ENCODE data around the gene ZNF423. TPM values are rescaled to one million over a fixed set of nuclear protein-coding genes. Genes with fewer than 3 reads are reported as not detected.

The ZNF423 gene
- total RNA-seq, 2 donors from 2014 or later = 12.3 to 29.3 TPM

DNA sequence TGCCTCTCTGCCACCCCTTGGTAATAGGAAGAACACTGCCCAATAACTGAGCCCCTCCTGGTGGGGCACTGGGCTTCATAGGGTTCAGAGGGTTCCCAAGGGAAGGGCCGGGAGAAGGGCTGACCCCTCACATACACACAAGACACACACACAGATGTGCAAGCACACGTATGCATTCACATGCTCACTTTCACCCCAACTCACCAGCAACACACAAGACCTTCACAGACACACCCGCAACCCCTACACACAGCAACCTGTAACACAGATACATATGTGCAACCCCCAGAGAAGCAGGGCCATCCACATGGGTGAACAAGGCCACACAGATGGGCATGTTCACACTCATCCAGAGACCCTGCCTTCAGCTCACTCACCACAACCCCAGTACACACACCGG lies 225.1 kb downstream of the ZNF423 start:
- no peak for DNase-seq (ENCODE audit: low spot score)
- intact Hi-C loops (cut with DNase I) = no loop called here

DNA sequence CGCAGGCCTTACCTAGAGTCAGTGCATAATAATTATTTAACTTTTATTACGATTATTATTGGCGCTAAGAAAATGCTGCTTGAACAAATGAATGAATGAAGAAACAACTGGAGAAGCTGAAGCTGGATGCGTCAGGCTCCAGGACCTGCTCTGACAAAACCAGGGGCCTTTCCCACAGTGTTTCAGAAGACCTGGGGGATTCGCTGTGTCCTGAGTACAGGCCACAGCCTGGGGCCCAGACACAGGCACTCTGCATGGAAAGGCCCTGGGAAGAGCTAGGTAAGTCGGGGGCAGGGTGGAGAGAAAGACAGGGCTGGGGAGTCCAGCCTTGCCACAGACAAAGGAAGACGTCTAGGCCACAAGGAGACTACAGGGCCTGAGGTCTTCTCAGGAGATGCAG lies 226.1 kb downstream of the ZNF423 start:
- intact Hi-C loops (cut with DNase I) = no loop called here
- DNase-seq (ENCODE audit: low spot score) = no peak

- intact Hi-C loops (cut with DNase I) = no loop called here
- DNase-seq (ENCODE audit: low spot score) = no peak
These were observed 227.8 kb downstream of the ZNF423 start for GRCh38 chr16:49628148-49628547.

GRCh38 chr16:49625311-49626065 lies 230.4 kb downstream of the ZNF423 start:
- intact Hi-C loops (cut with DNase I) = no loop called here
- no peak for DNase-seq (ENCODE audit: low spot score)

DNA sequence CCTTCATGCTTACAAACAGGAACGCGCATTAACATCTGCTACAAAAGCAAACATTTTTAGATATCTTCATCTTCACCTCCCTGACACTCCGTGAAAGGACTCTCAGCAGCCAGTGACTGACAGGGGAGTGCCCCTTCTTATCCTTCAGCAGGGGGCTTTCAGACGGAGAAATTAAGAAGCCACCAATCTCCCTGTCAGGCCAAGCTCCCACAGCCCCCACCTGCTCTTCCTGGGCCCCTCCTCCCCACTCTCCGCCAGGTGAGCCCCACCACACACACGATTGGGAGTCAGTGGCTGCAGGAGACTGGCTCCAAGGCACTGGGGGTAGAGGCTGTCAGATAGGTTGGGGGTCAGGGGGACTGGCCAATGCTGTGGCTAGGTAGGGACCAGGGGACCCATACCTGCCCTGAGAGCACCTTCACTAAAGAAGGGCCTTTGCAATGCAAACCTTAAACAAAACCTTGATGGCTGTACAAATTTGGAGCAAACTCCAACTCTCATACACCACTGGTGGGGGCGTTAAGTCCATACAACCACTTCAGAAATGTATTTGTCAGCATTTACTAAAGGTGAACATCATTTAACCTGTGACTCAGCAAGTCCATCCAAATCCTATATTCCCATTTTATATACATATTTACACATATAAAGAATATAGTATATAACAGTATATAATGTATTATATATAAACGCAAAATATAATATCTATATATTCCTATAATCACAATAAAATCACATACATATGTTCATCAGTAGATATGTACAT lies 232.2 kb downstream of the ZNF423 start:
- DNase-seq (ENCODE audit: low spot score) = no peak
- intact Hi-C loops (cut with DNase I) = loop anchor here in 1 of 2 donors (5.0 kb wide), 1 partner anchor 234 kb away; the partner anchor contains the start of gene ZNF423

- no peak for DNase-seq (ENCODE audit: low spot score)
These were observed 233.2 kb downstream of the ZNF423 start for GRCh38 chr16:49622421-49623402.

DNA sequence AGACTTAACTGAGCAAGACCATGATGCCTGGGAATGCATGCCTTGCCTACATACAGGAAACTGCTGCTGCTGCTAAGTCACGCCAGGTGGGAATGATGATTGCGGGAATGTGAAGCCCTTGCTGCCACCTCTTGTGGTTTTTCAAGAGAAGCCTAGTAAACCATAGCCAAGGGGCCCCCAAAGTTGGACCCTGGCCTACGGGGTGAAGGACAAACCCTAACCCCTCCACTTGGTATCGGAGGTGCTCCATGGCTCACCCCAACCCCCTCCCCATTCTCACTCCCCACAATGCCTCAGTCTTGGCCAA lies 233.9 kb downstream of the ZNF423 start:
- no peak for DNase-seq (ENCODE audit: low spot score)
- intact Hi-C loops (cut with DNase I) = loop anchor here in 1 of 2 donors (5.0 kb wide), 1 partner anchor 235 kb away; the partner anchor contains the start of gene ZNF423

More at GRCh38 chr16:49622421-49623402, 233.2 kb downstream of the ZNF423 start:
- intact Hi-C loops (cut with DNase I) = loop anchor here in 1 of 2 donors (5.0 kb wide), 1 partner anchor 235 kb away; the partner anchor contains the start of gene ZNF423

DNA sequence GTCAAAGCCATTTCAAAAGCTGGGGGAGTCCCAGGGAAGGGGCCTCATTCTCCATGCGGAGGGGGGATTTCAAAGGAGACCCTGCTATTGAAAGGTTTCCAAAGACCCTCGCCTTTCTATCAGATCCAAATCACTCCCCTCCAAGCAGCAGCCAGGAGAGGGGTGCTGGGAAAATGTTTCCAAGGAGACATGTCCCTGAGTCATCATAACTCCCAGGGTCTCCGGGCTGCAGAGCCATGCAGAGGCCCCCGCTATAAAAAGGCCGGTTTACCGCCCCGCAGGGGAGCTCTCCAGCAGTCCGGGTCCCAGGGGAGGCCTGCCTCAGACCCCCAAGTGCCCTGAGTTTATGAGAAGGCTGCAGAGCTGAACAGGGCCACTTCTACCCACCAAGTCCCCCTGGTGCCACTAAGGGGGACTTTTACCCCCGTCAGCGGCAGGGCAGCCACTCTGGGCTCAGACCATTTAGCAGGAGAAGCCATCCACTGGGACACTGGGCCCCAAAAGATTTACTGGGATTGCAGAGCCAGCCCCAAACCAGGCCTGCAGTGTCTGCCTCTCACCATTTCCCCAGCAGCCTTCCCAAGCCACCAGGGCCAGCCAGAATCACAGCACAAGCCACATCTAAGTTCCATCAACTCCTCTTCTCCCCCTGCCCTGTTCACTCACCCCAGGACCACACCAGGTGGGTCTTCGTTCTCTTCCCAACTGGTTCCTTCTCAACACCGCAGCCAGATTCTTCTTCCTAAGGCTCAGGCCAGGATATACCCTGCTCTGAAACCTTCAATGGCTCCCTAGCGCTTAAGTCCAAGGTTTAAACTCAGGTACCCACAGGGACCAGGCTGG lies 234.4 kb downstream of the ZNF423 start:
- no peak for DNase-seq (ENCODE audit: low spot score)
- intact Hi-C loops (cut with DNase I) = loop anchor here in 1 of 2 donors (5.0 kb wide), 1 partner anchor 236 kb away; the partner anchor contains the start of gene ZNF423

- no peak for DNase-seq (ENCODE audit: low spot score)
- intact Hi-C loops (cut with DNase I) = loop anchor here in 1 of 2 donors (5.0 kb wide), 1 partner anchor 236 kb away; the partner anchor contains the start of gene ZNF423
These were observed 235.1 kb downstream of the ZNF423 start for GRCh38 chr16:49620869-49621240.

DNA sequence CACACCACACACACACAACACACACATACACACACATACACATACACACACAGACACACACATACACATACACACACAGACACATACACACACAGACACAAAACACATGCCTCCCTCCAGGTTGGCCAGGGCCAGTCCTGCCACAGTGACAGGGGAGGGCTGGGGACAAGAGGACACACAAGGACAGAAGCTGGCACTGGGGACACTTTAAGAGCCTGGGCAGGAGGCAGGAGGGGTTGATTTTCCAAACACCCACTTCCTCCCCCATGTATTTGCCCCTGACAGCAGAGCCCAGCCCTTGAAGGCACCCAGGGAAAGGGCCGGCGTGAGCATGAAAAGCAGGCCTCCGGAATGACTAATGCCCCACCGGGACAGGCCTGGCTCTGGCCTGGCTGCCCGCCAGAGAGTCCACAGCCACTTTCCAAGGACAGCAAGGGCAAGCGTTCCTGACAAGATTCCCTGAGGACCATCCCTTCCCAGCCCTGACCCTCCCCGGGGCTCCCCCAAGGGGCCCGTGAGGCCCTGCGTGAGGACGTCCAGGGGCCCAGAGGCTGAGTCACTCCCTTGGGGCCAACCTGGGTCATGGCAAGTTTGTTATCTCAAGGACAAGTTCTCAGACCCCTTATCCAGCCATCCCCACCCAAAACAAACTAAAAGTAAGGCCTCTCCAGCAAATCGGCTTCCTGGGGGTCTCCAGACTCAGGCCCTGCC lies 235.6 kb downstream of the ZNF423 start:
- intact Hi-C loops (cut with DNase I) = loop anchor here in 1 of 2 donors (5.0 kb wide), 1 partner anchor 237 kb away; the partner anchor contains the start of gene ZNF423
- DNase-seq (ENCODE audit: low spot score) = peak; percentile 94

DNA sequence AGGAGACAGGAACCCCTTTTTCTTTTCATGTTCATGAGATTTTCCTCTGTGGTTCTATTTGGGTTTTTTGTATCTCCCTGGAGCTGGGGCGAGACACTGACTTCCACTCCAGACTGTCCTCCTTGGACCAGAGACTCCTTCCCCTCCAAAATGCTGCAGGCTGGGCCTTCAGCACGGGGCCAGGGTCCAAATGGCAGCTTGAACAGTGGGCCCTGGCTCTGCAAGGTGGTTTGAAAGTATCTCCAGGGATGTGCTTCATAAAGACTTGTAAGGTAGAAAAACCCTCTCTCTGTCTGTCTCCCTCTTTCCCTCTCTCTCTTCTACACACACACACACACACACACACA lies 236.1 kb downstream of the ZNF423 start:
- DNase-seq (ENCODE audit: low spot score) = no peak
- intact Hi-C loops (cut with DNase I) = loop anchor here in 1 of 2 donors (5.0 kb wide), 1 partner anchor 238 kb away; the partner anchor contains the start of gene ZNF423

GRCh38 chr16:49618955-49619354 lies 237.0 kb downstream of the ZNF423 start:
- DNase-seq (ENCODE audit: low spot score) = no peak
- intact Hi-C loops (cut with DNase I) = no loop called here

DNA sequence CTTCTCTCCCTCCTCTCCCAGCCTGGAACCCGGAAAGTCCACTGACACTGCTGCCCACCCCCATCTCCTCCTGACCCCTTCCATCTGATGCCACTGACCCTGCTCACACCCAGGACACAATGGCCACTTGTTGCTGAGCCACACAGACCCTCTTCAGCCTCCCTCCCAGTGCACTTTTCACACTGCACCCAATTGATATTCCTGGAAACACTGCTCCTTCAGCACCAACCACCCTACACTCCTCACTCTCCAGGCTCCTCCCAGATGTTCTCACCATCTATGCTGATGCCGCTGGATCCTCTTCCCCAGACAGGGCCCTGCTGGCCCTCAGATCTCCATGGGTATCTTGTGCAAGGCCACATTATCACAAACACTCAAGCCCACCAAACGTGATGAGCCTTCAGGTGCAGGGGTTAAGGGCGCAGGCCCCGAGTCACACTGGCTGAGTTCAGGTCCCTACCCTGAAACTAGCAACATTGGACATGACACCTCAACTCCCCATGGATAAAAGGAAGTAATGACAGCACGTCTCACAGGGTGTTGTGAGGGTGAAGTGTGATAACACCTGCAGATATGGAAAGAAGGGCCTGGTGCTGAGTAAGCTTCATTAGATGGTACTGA lies 238.1 kb downstream of the ZNF423 start:
- DNase-seq (ENCODE audit: low spot score) = no peak
- intact Hi-C loops (cut with DNase I) = no loop called here

DNA sequence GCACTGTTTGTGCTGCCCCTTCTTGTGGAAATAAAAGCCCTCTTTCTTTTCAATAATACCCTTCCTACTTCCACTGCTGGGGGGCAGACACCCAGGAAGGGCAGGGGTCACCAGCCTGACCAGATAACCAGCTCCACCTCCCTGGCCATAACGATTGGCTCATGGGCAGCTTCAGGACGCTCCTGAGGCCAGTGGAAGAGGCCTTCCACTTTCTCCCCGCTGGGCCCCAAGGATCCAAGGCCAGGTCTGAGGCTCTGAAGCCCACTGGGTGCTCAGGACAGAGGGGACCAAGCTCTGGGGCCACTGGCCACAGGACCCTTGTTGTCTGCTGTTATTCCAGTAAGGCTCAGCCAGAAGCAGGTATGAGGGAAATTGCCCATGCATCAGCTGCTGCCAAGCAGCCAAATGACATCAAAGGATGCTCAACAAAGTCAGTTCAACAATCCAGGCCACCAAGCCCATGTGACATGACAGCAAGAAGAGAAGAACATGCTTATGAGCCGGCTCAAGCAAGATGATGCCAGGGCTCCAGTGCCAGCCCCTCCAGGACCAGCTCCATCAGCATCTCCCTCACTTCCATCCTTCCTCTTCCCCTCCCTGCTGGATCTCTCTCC lies 238.8 kb downstream of the ZNF423 start:
- intact Hi-C loops (cut with DNase I) = no loop called here
- DNase-seq (ENCODE audit: low spot score) = no peak

- DNase-seq (ENCODE audit: low spot score) = no peak
- intact Hi-C loops (cut with DNase I) = no loop called here
These were observed 240.3 kb downstream of the ZNF423 start for GRCh38 chr16:49615576-49615975.

- intact Hi-C loops (cut with DNase I) = no loop called here
- DNase-seq (ENCODE audit: low spot score) = no peak
These were observed 244.9 kb downstream of the ZNF423 start for GRCh38 chr16:49610983-49611382.

DNA sequence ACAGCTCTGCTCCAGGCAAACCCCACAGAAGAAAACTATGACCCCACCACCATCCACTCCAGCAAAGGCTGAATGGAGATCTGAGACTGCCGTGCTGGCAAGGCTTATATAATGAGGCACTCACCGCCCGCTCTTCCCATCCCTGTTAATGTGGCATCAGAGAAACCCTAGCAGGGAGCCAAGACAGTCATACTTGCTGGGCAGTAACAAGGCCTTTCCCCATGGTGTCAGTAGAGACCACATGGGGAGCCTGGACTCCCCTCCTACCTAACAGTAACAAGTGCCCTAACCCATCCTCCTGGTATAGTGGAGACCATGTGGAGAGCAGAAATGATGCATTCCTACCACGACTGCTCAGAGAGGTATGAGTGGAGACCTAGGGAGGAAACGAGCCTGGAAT lies 247.1 kb downstream of the ZNF423 start:
- intact Hi-C loops (cut with DNase I) = no loop called here
- DNase-seq (ENCODE audit: low spot score) = no peak

Data from posterior vena cava (tissue), 2 donors.